Lower leg skin (tissue), 4 donors: Measurements from ENCODE around the gene AGXT. TPM values are rescaled to one million over a fixed set of nuclear protein-coding genes. Genes with fewer than 3 reads are reported as not detected.

Experiments used
- DNase-seq, 2 donors: peaks; one replicate each; pipeline ENCODE4 v3.0.0-alpha.2; 2019; ENCODE audit warnings: low spot score in 2 of 2
- H3K4me3 ChIP-seq: fragments of 200-600 bp; sonication (generic); 2 replicates; pipeline ENCODE4 v1.5.1; 2017; ENCODE audit warnings: mild to moderate bottlenecking, low read depth; ENCODE audit not compliant: poor library complexity, severe bottlenecking
- POLR2A ChIP-seq, 2 donors: fragments of 450-650 bp; IDR thresholded peaks; one replicate each; pipeline ENCODE4 v1.6.1; 2016 to 2017; ENCODE audit warnings: antibody characterized with exemption in 2 of 2, mild to moderate bottlenecking in 1 of 2, moderate library complexity in 1 of 2
- WGBS, 2 donors: methylation state at CpG; one replicate each; pipeline ENCODE4 v1.1.5; 2018; 5-methylcytosine and 5-hydroxymethylcytosine counted together
- intact Hi-C: fragments of 100-400 bp; cut with DNase I; formaldehyde crosslinking; loops from one replicate; pipeline ENCODE4 v1.15.0; 2023; ENCODE audit warnings: low total_unique reads
- total RNA-seq, 4 donors: library from RNA; depleted of rRNA; stranded (reverse); fragments of >200 nt; gene quantifications; one replicate each; pipeline ENCODE4 v1.1.0, GENCODE V29; 2016
- TF ChIP-seq, protein P1 (sequence below), 3 donors: fragments of 450-650 bp; IDR thresholded peaks; one replicate each; pipeline ENCODE4 v1.5.1; 2016; ENCODE audit warnings: antibody characterized with exemption in 3 of 3, mild to moderate bottlenecking in 3 of 3, moderate library complexity in 2 of 3

AGXT gene
- total RNA-seq, 4 donors from 2014 or later: not detected

DNA sequence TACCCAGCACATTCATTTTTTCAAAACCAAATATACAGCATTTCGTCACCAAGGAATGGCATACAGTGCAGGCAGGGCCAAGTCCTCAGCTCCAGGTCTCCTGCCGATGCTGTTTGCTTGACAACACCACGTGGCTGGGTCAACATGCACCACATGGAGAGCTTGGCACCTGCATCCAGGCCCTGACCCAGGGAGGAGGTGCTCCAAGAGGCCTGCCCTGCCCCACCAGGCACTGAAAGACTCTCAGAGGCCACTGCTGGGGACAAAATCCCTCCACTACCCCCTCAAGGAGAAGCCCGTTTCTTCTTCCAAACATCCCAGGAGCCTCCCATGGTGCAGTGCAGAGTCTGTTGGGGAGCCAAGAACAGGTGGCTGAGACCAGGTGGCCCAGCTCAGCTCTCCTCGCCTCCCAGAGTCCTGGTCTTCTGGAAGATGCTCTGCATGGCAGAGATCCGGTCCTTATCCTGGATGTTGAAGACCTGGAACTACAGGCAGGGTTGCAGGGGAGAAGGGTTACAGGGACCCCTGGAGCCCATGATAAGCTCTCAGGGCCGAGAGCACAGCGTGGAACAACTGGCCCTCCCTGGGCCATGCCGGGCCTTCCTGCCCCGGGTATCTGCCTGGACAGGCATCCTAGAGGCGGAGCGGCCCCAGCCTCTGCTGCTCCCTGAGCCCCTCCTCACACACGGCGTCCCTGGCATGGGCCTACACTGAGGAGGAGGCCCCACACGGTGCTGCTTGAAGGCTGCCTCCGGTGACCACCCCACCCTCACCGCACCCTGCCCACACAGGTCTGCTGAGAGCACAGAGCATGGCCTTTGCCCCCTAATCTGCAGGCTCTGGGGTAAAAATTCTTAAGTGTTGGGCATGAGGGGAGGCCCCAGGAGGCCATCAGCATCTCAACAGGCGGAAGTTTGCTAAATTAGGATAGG is 18.3 kb downstream of the AGXT start:
- no peak for TF ChIP-seq POLR2A (IDR thresholded peaks at IDR 0.05)
- TF ChIP-seq, protein P1, sequence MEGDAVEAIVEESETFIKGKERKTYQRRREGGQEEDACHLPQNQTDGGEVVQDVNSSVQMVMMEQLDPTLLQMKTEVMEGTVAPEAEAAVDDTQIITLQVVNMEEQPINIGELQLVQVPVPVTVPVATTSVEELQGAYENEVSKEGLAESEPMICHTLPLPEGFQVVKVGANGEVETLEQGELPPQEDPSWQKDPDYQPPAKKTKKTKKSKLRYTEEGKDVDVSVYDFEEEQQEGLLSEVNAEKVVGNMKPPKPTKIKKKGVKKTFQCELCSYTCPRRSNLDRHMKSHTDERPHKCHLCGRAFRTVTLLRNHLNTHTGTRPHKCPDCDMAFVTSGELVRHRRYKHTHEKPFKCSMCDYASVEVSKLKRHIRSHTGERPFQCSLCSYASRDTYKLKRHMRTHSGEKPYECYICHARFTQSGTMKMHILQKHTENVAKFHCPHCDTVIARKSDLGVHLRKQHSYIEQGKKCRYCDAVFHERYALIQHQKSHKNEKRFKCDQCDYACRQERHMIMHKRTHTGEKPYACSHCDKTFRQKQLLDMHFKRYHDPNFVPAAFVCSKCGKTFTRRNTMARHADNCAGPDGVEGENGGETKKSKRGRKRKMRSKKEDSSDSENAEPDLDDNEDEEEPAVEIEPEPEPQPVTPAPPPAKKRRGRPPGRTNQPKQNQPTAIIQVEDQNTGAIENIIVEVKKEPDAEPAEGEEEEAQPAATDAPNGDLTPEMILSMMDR (IDR thresholded peaks at IDR 0.05): no peak
- H3K4me3 ChIP-seq: no peak overlapping the region
- DNase-seq: no peak
- intact Hi-C loops: no loop called here
- 84 to 87% methylated on average over 14 to 18 of the region's 18 CpGs for WGBS, 2 donors

DNA sequence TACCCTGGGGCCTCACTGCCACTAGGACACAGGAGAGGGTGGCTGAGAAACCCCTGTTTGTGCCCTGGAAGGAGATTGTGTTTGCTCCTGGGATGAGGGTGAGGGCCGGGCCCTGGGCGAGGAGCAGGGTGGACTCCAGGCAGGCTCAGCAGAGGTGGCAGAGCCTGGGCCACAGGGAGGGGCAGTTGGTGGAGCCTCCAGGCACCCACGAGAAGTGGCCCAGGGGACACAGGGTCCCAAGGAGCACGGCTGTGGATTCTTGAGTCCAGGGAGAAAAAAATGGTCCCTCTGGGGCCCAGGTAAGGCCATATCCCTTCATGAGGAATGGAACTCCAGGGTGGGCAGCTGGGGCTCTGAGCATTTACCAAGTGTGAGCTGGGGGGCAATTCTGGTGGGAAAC is 19.0 kb downstream of the AGXT start:
- intact Hi-C loops: no loop called here
- 70 to 92% methylated on average over 4 of the region's 4 CpGs for WGBS, 2 donors
- no peak overlapping the region for H3K4me3 ChIP-seq
- no peak for DNase-seq
- TF ChIP-seq, protein P1 (IDR thresholded peaks at IDR 0.05): no peak
- TF ChIP-seq POLR2A (IDR thresholded peaks at IDR 0.05): no peak

DNA sequence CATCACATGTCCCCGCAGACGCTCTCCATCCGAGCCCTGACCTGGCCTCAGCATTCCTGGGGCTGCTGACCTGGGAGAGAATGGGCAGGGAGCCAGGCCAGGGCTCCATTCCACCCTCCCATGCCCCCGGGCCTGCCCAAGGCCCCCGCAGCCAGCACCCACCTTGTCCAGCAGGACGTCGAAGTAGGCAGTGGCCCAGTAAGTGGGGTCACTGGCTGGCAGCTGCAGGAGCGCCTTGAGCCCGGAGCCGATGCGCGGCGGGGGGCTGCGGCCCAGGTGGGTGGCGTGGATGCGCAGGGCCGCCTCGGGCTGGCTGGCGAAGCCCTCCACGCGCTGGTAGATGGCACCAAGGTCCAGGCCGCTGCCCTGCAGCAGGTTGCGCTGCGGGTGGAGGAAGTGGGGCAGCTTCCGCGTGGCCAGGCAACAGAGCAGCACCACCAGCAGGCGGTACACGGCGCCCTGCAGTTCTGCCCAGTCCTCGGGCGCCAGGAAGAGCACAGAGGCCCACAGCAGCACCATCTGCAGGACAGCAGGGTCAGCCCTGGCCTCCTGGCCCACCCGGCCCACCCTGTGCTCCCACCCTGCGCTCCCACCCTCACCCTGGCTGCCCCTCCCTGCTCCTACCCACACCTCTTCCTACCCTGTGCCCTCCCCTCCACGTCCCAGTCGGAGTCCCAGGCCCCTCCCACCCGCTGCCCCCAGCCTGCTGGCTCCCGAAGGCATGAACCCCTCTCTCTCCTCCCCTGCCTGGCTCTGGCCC is 19.7 kb downstream of the AGXT start:
- WGBS, 2 donors: 87 to 94% methylated on average over 20 to 31 of the region's 37 CpGs
- no peak for TF ChIP-seq POLR2A (IDR thresholded peaks at IDR 0.05)
- TF ChIP-seq, protein P1 (IDR thresholded peaks at IDR 0.05): no peak
- DNase-seq: no peak
- intact Hi-C loops: no loop called here
- no peak overlapping the region for H3K4me3 ChIP-seq

DNA sequence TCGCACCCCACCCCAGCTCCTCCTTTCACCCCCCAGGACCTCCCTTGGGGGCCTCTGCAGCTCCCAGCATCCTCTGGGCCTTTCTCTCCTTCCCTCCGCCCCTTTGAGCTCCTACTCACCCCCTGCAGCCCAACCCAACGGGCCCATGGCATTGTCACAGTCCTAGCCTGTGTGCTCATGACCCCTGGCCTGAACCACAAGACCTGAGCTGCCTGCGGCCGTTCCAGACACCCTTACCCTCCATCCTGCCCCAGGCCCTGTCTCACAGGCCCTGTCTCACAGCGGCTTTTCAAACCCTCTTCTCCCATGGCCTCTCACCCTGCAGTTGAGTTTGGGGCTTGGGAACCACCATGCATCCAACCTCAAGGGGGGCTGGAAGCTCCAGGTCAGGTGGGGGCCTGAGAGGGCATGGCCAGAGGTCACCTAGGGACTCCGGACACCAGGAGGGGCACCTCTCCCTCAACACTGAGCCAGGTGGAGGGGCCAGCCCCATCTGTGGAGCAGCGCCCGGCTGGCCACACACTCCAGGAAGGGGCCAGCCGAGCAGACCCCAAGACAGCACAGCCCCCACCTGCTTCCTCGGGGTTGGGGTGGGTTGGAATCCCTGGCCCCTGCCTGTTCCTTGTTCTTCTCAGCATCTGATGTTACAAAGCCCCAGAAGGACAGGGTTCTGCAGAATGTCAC is 20.4 kb downstream of the AGXT start:
- TF ChIP-seq, protein P1 (IDR thresholded peaks at IDR 0.05): no peak
- no peak for TF ChIP-seq POLR2A (IDR thresholded peaks at IDR 0.05)
- WGBS, 2 donors: 70 to 90% methylated on average over 7 to 8 of the region's 11 CpGs
- intact Hi-C loops: no loop called here
- H3K4me3 ChIP-seq: no peak overlapping the region
- DNase-seq: no peak

DNA sequence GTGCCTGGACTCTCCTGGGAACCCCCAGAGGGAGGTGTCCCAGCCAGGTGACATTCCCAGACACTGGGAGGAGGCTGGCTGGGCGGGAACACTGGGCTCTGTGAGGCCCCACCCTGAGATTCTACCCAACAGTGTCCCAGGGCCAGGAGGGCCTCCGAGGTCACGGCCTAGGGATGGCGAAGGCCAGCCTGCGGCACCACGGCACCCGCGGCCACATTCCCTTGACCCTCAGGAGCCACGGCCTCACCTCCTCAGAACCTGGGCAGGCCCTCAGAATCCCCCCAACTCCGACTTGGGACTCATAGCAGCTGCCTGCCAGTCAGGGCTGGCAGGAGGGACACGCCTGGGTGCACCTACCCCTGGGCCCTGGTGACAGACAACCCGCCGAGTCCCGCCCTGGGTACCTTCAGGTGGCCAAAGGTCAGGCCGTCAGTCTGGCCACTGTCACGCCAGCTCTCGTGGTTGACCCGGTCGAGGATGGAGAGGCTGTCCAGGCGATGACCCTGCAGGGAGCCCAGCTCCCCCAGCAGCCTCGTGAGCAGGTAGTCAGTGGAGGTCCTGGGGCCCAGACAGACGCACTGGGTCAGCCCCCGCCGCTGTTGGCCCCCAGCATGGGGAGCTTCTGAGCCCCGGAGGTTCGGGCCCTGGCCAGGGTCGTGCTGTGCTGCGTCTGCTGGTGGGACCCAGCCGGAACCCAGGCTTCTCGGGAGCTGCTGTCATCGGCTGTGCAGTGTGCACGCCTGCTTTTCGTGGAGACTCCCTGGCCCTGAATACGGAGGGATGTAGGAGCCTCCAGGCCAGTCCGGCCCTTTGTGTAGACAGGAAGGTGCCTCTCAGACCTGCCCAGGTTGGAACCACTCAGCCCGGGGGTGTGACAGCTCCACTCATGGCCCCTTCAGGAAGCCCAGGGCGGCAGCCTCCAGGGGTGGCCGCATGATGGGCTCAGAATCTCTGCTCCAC is 21.3 kb downstream of the AGXT start:
- no peak overlapping the region for H3K4me3 ChIP-seq
- DNase-seq: no peak
- TF ChIP-seq POLR2A (IDR thresholded peaks at IDR 0.05): no peak
- intact Hi-C loops: no loop called here
- 72 to 80% methylated on average over 18 to 26 of the region's 38 CpGs for WGBS, 2 donors
